Measurements from ENCODE around the gene TEX264.

GRCh38 chr3:51711352-51712037, 40.4 kb downstream of the TEX264 start:
- TF ChIP-seq, protein P1, sequence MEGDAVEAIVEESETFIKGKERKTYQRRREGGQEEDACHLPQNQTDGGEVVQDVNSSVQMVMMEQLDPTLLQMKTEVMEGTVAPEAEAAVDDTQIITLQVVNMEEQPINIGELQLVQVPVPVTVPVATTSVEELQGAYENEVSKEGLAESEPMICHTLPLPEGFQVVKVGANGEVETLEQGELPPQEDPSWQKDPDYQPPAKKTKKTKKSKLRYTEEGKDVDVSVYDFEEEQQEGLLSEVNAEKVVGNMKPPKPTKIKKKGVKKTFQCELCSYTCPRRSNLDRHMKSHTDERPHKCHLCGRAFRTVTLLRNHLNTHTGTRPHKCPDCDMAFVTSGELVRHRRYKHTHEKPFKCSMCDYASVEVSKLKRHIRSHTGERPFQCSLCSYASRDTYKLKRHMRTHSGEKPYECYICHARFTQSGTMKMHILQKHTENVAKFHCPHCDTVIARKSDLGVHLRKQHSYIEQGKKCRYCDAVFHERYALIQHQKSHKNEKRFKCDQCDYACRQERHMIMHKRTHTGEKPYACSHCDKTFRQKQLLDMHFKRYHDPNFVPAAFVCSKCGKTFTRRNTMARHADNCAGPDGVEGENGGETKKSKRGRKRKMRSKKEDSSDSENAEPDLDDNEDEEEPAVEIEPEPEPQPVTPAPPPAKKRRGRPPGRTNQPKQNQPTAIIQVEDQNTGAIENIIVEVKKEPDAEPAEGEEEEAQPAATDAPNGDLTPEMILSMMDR (IDR thresholded peaks at IDR 0.05; ENCODE audit: insufficient read depth, low read length) = no peak
- TF ChIP-seq POLR2AphosphoS5 (IDR thresholded peaks at IDR 0.05; ENCODE audit: low read depth) (no peak), GABPA (IDR thresholded peaks at IDR 0.05; ENCODE audit: low read depth) (no peak), REST (IDR thresholded peaks at IDR 0.05; ENCODE audit: insufficient replicate concordance, low read depth) (no peak)

Measured in HL-60 (cell line).